GM12801 (cell line): ENCODE data around the gene KIF22.

ENCODE experiments used
- TF ChIP-seq, protein P1 (sequence below): IDR thresholded peaks from one replicate; pipeline ENCODE4 v1.5.1; 2011; ENCODE audit warnings: control low read depth; ENCODE audit not compliant: insufficient read length; ENCODE audit errors: extremely low read depth

The KIF22 gene

DNA sequence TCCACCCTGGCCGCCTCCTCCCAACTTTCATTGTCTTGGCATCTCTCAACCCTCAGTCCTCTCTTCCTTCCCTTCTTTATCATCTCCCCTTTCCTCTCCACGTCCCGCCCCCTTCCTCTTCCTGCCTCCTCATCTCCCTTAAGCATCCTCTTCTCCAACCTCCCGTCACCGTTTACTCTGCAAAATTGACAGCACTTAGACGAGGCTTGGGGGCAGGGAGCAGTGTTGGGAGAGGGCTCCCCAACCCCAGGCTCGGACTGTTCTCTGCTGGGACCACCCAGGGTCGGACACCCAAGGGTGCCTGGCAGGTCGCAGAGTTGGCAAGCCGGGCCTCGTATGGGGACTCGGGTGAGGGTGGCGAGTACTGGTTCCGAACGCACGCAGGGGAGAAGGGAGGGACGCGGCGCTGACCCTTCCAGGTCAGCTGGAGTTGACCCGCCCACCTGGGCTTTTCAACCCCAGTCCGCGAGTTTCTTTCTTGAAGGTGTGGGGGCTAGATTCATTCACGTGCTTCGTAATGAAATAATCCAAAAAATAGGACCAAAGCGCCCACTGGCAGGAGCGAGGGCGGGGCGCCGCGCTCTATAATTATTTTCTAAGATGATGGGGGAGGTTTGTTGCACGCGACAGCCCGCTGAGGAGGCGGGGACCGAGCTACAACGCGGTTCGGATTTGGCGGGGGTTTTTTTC, 24.6 kb downstream of the KIF22 start:
- TF ChIP-seq, protein P1, sequence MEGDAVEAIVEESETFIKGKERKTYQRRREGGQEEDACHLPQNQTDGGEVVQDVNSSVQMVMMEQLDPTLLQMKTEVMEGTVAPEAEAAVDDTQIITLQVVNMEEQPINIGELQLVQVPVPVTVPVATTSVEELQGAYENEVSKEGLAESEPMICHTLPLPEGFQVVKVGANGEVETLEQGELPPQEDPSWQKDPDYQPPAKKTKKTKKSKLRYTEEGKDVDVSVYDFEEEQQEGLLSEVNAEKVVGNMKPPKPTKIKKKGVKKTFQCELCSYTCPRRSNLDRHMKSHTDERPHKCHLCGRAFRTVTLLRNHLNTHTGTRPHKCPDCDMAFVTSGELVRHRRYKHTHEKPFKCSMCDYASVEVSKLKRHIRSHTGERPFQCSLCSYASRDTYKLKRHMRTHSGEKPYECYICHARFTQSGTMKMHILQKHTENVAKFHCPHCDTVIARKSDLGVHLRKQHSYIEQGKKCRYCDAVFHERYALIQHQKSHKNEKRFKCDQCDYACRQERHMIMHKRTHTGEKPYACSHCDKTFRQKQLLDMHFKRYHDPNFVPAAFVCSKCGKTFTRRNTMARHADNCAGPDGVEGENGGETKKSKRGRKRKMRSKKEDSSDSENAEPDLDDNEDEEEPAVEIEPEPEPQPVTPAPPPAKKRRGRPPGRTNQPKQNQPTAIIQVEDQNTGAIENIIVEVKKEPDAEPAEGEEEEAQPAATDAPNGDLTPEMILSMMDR: no peak

DNA sequence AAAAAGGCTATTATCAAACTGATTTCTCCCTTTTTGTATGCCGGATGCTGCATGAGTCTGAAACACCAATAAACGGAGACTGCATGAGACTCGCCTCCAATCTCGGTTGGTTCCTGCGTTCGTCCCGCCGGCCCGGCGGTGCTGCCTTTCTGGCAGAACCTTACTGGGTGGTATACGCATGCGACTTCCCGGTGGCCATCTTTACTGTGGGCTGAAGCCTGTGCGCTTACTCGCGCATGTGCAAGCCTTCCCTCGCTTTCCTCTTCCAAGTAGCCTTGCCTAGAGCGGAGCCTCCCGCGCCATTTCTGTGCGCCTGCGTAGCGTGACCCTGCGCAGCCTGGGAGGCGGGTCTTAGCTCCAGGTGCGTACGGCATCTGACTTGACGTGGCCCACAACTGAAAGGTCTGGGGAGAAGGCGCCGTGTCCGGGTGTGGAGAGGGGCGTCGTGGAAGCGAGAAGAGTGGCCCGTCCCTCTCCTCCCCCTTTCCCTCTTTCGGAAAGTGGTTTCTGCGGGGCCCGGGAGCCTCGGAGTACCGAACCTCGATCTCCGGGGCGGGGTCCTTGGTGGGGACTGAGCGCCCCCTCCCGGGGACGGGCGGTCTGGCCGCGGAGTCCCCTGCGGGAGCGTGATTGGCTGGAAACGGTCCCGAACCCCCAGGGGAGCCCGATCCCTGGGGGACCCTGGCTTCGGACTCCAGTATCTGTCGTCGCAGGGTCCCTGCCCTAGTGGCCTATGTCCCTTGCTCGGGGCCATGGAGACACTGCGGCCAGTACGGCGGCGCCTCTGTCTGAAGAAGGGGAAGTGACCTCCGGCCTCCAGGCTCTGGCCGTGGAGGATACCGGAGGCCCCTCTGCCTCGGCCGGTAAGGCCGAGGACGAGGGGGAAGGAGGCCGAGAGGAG, 25.5 kb downstream of the KIF22 start, which contains the start of gene PAGR1:
Gene PAGR1, plus strand, starts transcription at position 360 of the 901 bp plus-strand sequence. Its CDS starts 374 bp downstream, at position 734.
- TF ChIP-seq, protein P1: peak; percentile 55

DNA sequence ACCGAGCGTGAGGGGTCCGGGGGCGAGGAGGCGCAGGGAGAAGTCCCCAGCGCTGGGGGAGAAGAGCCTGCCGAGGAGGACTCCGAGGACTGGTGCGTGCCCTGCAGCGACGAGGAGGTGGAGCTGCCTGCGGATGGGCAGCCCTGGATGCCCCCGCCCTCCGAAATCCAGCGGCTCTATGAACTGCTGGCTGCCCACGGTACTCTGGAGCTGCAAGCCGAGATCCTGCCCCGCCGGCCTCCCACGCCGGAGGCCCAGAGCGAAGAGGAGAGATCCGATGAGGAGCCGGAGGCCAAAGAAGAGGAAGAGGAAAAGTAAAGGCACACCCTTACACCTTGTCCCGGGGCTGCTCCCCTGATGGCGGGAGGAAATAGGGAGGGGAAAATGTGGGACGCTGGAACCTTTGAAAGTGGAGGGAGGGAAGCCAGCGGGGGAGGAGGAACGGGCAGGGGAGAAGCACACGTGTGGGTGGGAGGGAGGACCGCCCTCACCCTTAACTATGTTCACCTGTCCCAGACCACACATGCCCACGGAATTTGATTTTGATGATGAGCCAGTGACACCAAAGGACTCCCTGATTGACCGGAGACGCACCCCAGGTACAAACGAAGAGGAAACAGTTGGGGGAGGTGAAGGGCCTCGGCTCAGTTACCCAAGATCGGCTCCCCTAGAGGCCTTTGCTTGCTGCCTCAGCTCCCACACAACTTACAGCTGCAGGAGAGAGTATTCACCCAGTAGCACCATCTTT, 26.3 kb downstream of the KIF22 start:
- TF ChIP-seq, protein P1: no peak

DNA sequence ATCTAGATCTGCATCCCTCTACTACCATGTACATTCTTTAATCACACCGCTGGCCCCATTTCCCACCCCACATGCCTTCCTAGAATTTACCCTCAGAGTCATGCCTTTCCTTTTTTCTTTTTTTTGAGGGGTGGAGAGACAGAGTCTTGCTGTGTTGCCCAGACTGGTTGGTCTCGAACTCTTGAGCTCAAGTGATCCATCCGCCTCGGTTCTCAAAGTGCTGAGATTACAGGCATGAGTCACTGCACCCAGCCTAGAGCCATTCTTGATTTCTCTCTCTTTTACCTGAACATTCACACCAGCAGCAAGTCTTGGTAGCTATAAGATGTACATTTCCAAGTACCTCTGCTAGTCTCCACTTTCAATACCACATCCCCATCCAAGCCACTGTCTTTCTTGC, 27.5 kb downstream of the KIF22 start:
- TF ChIP-seq, protein P1: no peak

DNA sequence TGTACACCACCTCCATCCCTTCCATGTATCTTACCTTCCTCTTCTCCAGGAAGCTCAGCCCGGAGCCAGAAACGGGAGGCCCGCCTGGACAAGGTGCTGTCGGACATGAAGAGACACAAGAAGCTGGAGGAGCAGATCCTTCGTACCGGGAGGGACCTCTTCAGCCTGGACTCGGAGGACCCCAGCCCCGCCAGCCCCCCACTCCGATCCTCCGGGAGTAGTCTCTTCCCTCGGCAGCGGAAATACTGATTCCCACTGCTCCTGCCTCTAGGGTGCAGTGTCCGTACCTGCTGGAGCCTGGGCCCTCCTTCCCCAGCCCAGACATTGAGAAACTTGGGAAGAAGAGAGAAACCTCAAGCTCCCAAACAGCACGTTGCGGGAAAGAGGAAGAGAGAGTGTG, 29.0 kb downstream of the KIF22 start:
- TF ChIP-seq, protein P1: no peak

DNA sequence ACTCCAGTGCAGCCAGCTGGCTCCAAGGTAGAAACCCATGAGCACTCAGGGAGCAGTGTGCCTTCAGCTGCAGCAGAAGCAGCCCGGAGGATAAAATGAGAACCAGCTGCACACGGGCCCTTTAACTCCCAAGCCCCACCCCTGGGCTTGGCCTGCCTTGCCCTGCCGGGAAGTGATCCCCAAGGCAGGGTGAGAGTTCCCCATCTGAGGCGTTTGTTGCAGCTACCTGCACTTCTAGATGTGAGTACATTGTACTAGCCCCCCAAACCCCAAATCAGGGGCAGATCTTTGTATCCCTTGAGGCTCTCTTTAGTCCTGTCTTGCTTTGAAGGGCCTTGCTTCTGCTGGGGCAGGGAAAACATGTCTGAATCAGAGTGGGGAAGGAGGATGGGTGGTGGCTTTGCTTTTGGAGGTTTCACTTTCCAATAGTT, 29.7 kb downstream of the KIF22 start, which contains the start of gene MVP:
Gene MVP, plus strand, starts transcription at position 192 of the 431 bp plus-strand sequence. CDS start 10,088 bp downstream, outside the sequence.
- TF ChIP-seq, protein P1: no peak
